Subcutaneous adipose tissue (tissue), 4 donors: ENCODE data around the gene RNASE2. TPM values are rescaled to one million over a fixed set of nuclear protein-coding genes. Genes with fewer than 3 reads are reported as not detected.

Experiments used
- total RNA-seq, 4 donors: library from RNA; depleted of rRNA; stranded (reverse); fragments of >200 nt; gene quantifications; one replicate each; pipeline ENCODE4 v1.1.0, GENCODE V29; 2016
- TF ChIP-seq, protein P1 (sequence below): fragments of 450-650 bp; IDR thresholded peaks from one replicate; pipeline ENCODE4 v1.5.1; 2016; ENCODE audit warnings: low read depth, mild to moderate bottlenecking, control low read depth, antibody characterized with exemption, moderate library complexity

The RNASE2 gene
- total RNA-seq, 4 donors from 2014 or later: 1.1 to 9.0 (median 6.2) TPM

DNA sequence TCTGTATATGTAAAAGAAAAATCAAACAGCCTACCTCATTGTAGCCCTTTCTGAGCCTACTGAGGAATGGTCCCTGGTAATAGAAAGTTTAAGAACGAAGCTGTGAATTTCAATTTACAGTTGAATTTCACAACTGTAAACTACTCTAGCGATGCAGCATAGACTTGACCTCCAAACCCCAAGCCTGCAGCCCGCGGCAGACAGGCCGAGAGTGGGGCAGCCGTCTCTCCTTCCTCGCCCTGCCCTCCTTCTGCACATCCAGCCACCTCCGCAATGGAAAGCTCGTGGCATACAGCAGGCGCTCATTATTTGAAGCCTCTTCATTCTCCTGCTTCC is 15.3 kb downstream of the RNASE2 start:
- TF ChIP-seq, protein P1, sequence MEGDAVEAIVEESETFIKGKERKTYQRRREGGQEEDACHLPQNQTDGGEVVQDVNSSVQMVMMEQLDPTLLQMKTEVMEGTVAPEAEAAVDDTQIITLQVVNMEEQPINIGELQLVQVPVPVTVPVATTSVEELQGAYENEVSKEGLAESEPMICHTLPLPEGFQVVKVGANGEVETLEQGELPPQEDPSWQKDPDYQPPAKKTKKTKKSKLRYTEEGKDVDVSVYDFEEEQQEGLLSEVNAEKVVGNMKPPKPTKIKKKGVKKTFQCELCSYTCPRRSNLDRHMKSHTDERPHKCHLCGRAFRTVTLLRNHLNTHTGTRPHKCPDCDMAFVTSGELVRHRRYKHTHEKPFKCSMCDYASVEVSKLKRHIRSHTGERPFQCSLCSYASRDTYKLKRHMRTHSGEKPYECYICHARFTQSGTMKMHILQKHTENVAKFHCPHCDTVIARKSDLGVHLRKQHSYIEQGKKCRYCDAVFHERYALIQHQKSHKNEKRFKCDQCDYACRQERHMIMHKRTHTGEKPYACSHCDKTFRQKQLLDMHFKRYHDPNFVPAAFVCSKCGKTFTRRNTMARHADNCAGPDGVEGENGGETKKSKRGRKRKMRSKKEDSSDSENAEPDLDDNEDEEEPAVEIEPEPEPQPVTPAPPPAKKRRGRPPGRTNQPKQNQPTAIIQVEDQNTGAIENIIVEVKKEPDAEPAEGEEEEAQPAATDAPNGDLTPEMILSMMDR: no peak

DNA sequence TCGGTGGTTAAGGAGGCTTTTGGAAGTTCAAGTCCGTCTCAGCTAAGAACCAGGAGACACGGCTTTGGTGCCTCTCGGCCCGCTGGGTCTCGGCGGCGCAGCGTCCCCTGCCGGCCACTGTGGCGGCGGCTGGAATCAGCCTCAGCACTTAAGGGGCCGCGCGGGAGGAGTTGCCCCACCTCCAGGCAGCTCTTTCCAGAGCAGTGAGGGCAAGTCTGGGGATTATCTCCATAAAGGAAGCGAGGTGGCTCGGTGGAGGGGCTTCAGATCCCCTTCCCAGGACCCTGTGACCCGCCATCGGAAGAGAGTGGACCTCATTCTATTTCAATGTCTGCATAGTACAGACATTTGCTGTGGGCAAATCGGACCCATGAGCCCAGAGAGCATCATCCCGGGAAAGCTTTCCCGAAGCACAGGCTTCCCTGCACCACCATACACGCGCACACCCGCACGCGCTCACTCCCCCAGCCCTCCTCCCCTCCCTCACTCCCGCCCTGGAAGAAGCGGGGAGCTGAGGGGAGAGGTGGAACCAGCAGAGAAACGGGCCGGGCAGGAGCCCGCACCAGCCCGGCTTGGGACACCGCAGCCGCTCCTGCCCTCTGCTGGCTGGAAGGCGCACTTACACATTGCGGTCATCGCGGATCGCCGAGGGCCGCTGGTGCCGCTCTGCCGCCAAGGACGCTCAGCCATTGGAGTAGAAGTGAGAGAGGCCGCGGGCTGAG is 15.9 kb downstream of the RNASE2 start:
- TF ChIP-seq, protein P1: no peak

DNA sequence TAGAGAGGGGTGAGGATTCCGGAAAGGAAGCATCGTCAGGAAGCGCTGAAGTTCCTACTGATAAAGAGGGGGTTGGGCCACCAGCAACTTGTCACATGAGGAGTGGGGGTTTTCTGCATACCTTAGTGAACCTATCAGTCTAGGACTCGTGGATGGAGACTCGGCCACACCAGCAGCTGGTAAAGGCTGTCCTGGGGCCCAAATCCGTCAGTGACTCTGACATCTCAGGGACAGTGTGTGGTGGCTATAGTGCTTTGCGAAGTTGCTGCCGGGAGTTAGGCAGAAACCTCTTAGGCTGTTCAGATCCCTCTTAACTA is 16.4 kb downstream of the RNASE2 start:
- TF ChIP-seq, protein P1: no peak

DNA sequence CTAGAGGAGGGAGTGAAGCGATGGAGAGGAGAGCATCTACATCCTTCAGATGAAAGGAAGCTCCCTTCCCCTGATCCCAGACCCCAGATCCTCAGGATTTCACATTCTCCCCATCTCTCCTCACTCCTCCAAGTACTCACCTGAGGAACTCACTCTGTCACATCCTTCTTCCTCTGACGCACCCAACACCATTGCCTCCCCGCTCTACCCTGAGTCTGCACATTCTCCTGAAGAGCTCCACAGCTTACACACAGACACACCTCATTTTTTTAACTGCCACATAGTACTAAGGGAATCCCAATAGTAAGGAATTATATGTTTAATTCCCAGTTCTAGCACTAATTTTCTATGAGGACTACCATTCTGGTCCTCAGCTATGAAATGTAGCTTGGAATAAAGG is 18.2 kb downstream of the RNASE2 start:
- TF ChIP-seq, protein P1: no peak

DNA sequence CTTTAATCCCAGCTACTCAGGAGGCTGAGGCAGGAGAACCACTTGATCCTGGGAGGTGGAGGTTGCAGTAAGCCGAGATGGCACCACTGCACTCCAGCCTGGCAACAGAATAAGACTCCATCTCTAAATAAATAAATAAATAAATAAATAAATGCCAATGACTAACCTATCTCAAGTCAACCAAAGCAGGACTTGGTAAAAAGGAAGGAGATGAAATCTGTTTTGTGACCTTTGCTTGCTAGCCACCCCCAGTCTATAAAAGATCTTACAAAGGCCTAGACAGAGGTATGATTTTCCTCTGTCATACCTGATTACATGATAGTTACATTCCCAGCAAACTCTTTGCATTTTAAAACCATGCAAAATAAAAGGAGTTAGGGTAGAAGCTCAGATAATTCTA is 21.0 kb downstream of the RNASE2 start:
- TF ChIP-seq, protein P1: no peak

DNA sequence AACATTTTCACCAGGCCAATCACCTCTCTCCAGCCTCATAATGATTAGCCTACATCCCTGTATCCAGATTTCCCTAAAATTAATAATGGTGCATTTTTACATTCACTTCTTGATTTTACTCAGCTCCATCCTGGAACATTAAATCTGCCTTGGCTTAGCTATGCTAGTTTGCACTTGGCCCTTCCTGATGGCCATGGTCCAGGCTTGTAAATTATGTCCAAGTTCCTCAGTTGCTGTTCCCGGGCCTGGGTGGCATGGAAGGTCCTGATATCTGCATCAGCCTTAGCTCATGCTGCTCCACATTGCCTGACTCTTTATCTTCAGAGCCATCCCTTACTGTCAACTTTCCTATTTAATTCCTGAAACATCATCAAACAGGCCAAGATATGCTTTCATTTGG is 23.4 kb downstream of the RNASE2 start:
- TF ChIP-seq, protein P1: no peak

DNA sequence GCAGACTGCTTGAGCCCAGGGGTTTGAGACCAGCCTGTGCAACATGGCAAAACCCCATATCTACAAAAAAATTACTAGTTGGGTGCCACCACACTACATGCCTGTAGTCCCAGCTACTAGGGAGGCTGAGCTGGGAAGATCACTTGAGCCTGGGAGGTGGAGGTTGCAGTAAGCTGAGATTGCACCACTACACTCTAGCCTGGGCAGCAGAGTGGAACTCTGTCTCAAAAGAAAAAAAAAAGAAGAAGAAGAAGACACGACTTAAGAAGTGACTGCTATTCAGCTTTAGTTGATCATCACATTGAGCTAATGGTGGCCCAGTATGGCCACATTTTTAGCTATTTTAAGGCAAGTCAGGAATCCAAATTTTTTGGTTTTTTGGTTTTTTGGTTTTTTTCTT is 25.6 kb downstream of the RNASE2 start:
- TF ChIP-seq, protein P1: no peak
